Stimulated activated naive B cell treated with anti-CD40 and anti-IgM and Interleukin-4, amounts not matched to agents 10 μg/mL and 1 μg/mL and 100 μg/mL, for 72 hours (primary cell): ENCODE data around the gene EGLN2.

Experiments used
- ATAC-seq, 2 donors: fragments of 150-1000 bp; cut with Tn5 transposase; replicated peaks; 2 replicates each; pipeline ENCODE4 v1.10.0; 2021; ENCODE audit warnings: moderate library complexity in 1 of 2
- DNase-seq: peaks from one replicate; pipeline ENCODE4 v3.0.0; 2021
- H3K27ac Mint-ChIP-seq: one replicate; pipeline ENCODE4 v1.8.0; 2022; ENCODE audit warnings: mild to moderate bottlenecking, mixed read lengths
- H3K27me3 Mint-ChIP-seq, 2 donors: one replicate each; pipeline ENCODE4 v1.8.0; 2022; ENCODE audit warnings: mixed read lengths in 2 of 2
- H3K36me3 Mint-ChIP-seq, 2 donors: one replicate each; pipeline ENCODE4 v1.8.0; 2022; ENCODE audit warnings: mixed read lengths in 2 of 2, mild to moderate bottlenecking in 1 of 2
- H3K4me1 Mint-ChIP-seq, 2 donors: one replicate each; pipeline ENCODE4 v1.8.0; 2022; ENCODE audit warnings: mixed read lengths in 2 of 2, mild to moderate bottlenecking in 1 of 2
- H3K4me3 Mint-ChIP-seq, 2 donors: one replicate each; pipeline ENCODE4 v1.8.0; 2022; ENCODE audit warnings: mild to moderate bottlenecking in 2 of 2, mixed read lengths in 2 of 2, moderate library complexity in 1 of 2
- H3K9me3 Mint-ChIP-seq, 2 donors: one replicate each; pipeline ENCODE4 v1.8.0; 2022; ENCODE audit warnings: mixed read lengths in 2 of 2, mild to moderate bottlenecking in 1 of 2

Gene EGLN2

DNA sequence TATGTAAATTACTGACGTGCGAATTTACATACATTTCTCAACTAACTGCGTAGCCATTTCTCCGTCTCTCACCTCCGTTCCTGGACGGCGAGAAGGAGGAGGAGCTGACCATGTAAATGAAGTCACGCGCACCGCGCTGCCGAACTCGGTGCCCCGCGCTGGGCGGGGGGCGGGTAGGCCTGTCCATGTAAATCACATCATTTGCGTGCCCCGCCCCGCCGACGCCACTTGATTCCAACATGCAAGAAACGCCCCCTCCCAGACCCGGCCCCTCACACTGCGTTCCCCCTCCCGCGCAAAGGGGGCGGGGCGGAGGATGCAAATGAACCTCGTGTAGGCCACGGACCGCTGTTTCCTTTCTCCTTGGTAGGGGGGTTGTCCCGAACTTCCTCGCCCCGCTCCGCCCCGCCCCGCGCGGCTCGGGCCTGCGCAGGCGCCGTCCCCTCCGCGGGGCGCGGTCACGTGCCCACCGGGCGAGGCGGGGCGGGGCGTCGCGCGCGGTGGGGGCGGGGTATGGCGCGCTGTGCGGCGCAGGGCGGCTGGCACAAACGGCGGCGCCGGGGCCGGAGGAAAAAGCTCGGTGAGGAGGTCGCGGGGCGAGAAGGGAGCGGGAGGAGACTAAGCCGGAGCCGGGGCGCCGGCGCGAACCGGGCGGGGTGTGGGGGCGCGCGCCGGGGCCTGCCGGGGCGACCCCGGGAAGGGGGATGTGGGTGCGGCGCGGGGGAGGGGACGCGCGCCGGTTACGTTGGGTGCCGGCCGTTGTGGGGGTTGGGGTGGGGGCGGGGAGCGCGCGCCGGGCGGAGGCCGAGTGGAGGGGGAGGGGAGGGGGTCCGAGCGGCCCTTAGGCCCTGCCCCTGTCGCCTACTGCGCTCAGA, at the start of gene EGLN2:
Gene EGLN2, plus strand, starts transcription at position 509 of the 875 bp plus-strand sequence. CDS start 1,382 bp downstream, outside the sequence.
- H3K4me1 Mint-ChIP-seq = peaks cover 61 to 71% of the 10 kb centered on the region in 2 donors
- H3K4me3 Mint-ChIP-seq = peak within 1 kb of the TSS; percentile 92 to 93
- peaks cover 39 to 58% of the 10 kb centered on the region in 2 donors for H3K36me3 Mint-ChIP-seq

DNA sequence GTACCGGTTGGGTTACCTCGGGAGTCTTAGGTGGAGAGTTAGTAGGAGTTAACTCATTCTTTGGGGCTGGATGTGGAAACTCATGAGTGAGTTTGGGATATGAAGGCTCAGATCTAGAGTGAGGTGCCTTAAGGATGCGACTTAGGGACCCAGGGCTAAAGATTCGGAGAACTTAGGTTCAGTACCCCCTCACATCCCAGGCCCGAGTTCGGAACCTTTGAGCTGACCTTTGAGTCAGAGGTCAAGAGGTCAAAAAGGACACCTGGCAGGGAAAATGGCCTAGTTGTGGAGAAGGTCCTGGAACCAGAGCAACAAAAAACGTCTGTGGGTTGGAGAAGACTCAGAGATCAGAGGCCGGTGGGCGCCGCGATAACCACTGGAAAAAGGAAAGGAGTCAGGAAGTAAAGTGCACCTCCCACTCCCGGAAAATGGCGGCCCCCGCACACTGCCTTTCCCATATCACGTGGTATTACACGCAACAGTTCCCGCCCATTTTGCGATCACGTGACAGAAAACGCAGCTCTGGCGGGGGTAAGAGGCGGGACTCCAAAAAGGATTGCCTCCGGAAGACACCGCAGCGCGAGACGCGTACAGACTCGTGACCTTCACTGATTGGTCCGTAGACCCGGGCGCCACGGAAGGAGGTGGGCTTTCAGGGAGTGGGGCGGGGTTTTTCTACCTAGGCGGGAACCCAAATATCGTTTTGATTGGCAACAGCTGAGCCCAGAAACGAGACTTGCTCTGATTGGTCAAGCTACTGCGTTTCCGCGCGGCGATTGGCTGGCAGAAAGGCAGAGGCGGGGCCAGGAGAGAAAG, 48.7 kb upstream of the EGLN2 start, which contains the start of gene ACTMAP:
Gene ACTMAP, minus strand, starts transcription at position 420 of the 816 bp plus-strand sequence. CDS start 674 bp downstream, outside the sequence.
- ATAC-seq (peak; percentile 89 to 90), DNase-seq (peak; percentile 100)
- Mint-ChIP-seq H3K27me3 (no peaks in the 10 kb centered on the region), H3K4me3 (peak within 1 kb of the TSS; percentile 85 to 99), H3K9me3 (peaks cover 0 to 2% of the 10 kb centered on the region in 2 donors), H3K27ac (peak within 1 kb of the TSS; percentile 99), H3K36me3 (peaks cover 34 to 41% of the 10 kb centered on the region in 2 donors), H3K4me1 (peaks cover 25 to 45% of the 10 kb centered on the region in 2 donors)

More for the DNA sequence above, at the start of gene EGLN2:
- Mint-ChIP-seq H3K27me3 (no peaks in the 10 kb centered on the region), H3K27ac (peak within 1 kb of the TSS; percentile 99), H3K9me3 (no peaks in the 10 kb centered on the region)
- DNase-seq (peak; percentile 100), ATAC-seq (peak; percentile 85 to 86)

DNA sequence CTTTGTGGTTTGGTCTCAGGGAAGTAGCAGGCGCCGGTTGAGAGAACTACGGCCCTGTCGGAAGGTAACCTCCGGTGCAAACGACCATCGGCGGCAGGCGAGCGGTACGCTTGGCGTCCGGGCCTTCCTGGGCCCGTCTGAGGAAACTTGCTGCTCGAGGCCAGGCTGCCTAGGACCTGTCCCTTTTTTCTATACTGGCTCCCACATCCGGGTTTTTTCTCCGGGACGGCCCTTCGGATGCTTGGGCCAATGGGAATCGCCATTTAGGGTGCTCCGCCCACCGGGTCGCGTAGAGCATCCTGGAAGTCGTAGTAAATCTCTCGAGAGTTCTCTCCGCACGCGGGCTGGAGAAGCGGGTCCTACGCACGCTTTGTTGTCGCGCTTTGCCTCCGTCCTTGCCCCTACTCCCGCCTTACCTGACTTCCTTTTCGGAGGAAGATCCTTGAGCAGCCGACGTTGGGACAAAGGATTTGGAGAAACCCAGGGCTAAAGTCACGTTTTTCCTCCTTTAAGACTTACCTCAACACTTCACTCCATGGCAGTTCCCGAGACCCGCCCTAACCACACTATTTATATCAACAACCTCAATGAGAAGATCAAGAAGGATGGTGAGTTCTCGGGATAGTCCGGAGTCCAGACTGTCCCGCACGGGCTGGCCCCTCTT, 48.0 kb upstream of the EGLN2 start, which contains the start of gene SNRPA:
Gene SNRPA, plus strand, starts transcription at position 330 of the 664 bp plus-strand sequence. Its CDS starts 206 bp downstream, at position 536.
- H3K4me1 Mint-ChIP-seq = peaks cover 32 to 53% of the 10 kb centered on the region in 2 donors
- H3K4me3 Mint-ChIP-seq = peak within 1 kb of the TSS; percentile 85 to 99
- peaks cover 0 to 2% of the 10 kb centered on the region in 2 donors for H3K9me3 Mint-ChIP-seq
- H3K36me3 Mint-ChIP-seq = peaks cover 41 to 49% of the 10 kb centered on the region in 2 donors
- DNase-seq = peak; percentile 95
- H3K27ac Mint-ChIP-seq = peak within 1 kb of the TSS; percentile 99
- ATAC-seq = peak; percentile 79
- no peaks in the 10 kb centered on the region for H3K27me3 Mint-ChIP-seq

DNA sequence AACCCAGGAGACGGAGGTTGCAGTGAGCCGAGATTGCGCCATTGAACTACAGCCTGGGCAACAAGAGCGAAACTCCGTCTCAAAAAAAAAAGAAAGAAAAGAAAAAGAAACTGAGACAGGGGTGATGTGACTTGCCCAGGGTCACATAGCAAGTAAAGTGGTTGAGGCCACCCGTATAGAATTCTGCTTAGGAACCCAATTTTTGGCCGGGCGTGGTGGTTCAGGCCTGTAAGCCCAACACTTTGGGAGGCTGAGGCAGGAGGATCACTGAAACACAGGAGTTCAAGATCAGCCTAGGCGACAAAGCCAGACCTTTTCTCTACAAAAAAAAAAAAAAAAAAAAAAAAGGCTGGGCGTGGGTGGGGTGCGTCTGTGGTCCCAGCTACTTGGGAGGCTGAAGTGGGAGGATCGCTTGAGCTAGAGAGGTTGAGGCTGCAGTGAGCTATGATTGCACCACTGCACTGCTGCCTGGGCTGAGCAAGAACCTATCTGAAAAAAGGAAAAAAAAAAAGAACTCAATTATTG, 46.7 kb upstream of the EGLN2 start:
- H3K4me1 Mint-ChIP-seq = peaks cover 38 to 66% of the 10 kb centered on the region in 2 donors
- no peaks in the 10 kb centered on the region for H3K27me3 Mint-ChIP-seq
- H3K9me3 Mint-ChIP-seq = peaks cover 0 to 2% of the 10 kb centered on the region in 2 donors
- peak overlapping the region; percentile 99 for H3K27ac Mint-ChIP-seq
- ATAC-seq (no peak), DNase-seq (no peak)
- H3K4me3 Mint-ChIP-seq = peak overlapping the region; percentile 85 to 99
- peaks cover 52 to 59% of the 10 kb centered on the region in 2 donors for H3K36me3 Mint-ChIP-seq

DNA sequence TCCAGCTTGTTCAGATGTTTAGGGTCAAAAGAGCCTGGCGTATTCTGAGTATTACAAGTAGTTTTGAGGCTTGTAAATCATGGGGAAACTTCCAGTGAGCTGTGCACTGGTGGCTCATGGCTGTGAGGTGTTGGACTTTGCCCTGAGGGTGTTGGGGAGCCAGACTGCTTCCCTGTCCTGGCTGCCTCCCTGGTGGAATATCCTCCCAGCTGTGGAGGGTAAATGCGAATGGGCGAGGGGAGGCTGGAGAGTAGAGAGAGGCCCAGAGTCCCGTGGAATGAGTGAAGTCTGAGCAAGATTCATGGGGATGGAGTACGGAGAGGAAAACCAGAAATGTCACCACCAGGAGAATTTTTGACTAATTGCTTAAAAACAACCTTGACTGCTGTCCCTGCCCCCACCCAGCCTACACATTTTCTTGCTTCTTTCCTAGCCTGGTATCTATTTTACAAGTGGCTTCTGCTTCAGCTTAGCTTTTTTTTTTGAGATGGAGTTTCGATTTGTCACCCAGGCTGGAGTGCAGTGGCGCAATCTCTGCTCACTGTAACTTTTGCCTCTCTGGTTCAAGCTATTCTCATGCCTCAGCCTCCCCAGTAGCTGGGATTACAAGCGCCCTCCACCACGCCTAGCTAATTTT, 44.3 kb upstream of the EGLN2 start:
- no peaks in the 10 kb centered on the region for H3K9me3 Mint-ChIP-seq
- peak overlapping the region; percentile 70 for H3K27ac Mint-ChIP-seq
- DNase-seq (no peak), ATAC-seq (no peak)
- H3K4me3 Mint-ChIP-seq = peak overlapping the region; percentile 81 to 84
- H3K36me3 Mint-ChIP-seq = peaks cover 55 to 66% of the 10 kb centered on the region in 2 donors
- H3K27me3 Mint-ChIP-seq = no peaks in the 10 kb centered on the region
- peaks cover 33 to 59% of the 10 kb centered on the region in 2 donors for H3K4me1 Mint-ChIP-seq

DNA sequence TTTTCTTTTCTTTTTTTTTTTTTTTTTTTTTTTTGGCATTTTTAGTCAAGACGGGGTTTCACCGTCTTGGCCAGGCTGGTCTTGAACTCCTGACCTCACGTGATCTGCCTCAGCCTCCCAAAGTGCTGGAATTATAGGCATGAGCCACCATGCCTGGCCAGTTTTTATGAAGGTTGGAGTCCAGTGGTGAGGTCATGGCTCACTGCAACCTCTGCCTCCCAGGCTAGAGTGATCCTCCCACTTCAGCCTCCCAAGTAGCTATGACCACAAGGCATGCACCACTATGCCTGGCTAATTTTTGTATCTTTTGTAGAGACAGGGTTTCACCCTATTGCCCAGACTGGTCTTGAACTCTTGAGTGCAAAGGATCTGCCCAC, 43.8 kb upstream of the EGLN2 start:
- Mint-ChIP-seq H3K4me1 (peaks cover 32 to 56% of the 10 kb centered on the region in 2 donors), H3K36me3 (peaks cover 56 to 67% of the 10 kb centered on the region in 2 donors), H3K27me3 (no peaks in the 10 kb centered on the region), H3K27ac (peak overlapping the region; percentile 20), H3K4me3 (peak overlapping the region; percentile 81 to 84), H3K9me3 (no peaks in the 10 kb centered on the region)
- ATAC-seq (no peak), DNase-seq (no peak)

DNA sequence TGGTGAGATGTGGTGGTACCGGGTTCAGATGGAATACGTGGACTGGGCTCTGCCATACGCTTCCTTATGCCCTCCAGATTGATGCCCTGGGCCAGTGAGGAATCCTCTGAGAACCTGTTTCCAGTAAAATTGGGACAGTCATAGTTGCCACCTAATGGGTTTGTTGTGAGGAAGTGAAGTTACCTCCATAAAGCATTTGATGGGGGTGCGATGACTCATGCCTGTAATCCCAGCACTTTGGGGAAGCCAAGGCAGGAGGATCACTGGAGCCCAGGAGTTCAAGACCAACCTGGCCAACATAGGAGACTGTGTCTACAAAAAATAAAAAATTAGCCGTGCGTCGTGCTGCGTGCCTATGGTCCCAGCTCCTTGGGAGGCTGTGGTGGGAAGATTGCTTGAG, 43.2 kb upstream of the EGLN2 start:
- no peaks in the 10 kb centered on the region for H3K27me3 Mint-ChIP-seq
- peak overlapping the region; percentile 55 to 81 for H3K4me3 Mint-ChIP-seq
- no peaks in the 10 kb centered on the region for H3K9me3 Mint-ChIP-seq
- H3K27ac Mint-ChIP-seq = peak overlapping the region; percentile 22
- H3K36me3 Mint-ChIP-seq = peaks cover 62 to 73% of the 10 kb centered on the region in 2 donors
- ATAC-seq = no peak
- H3K4me1 Mint-ChIP-seq = peaks cover 33 to 56% of the 10 kb centered on the region in 2 donors
- no peak for DNase-seq

DNA sequence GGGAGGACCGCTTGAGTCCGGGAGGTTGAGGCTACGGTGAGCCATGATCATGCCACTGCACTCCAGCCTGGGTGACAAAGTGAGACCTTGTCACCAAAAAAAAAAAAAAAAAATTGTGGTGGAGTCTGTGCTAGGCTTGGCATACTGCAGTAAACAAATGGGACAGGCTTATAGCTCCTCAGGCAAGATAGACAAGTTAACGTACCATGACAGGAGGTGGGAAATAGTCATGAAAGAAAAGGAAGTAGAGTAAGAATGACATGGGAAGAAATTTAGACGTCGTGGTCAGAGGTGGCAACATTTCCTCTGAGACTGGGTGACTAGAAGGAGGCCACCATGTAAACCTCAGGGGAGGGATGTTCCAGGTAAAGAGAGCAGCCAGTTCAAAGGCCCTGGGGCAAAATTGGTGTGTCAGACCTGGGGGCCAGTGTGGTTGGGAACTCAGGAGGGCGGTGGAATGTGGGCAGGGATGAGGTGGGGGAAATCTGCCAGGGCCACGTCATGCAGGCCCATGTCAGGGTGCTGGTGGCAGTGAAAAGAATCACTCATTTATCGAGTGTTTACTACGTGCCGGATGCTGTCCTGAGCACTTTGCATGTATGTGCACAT, 42.4 kb upstream of the EGLN2 start:
- Mint-ChIP-seq H3K36me3 (peaks cover 61 to 71% of the 10 kb centered on the region in 2 donors), H3K9me3 (no peaks in the 10 kb centered on the region), H3K4me3 (peak overlapping the region; percentile 34 to 54), H3K4me1 (peaks cover 35 to 56% of the 10 kb centered on the region in 2 donors), H3K27ac (peak overlapping the region; percentile 49), H3K27me3 (no peaks in the 10 kb centered on the region)
- DNase-seq (no peak), ATAC-seq (peak in 1 of 2 donors; percentile 24)

DNA sequence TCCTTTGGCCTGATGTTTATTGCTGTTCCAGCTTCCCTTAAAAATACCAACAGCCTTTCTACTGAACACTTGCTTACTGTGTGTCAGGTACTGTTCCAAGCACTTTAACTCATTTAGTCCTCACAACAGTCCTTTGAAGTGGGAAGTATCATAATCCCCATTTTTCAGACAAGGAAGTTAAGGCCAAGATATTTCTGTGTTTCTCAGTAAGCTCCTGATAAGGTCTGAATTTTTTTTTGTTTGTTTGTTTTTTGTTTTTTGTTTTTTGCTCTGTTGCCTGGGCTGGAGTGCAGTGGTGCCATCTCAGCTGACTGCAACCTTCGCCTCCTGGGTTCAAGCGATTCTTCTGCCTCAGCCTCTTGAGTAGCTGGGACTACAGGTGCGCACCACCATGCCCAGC, 40.5 kb upstream of the EGLN2 start:
- Mint-ChIP-seq H3K36me3 (peaks cover 66 to 77% of the 10 kb centered on the region in 2 donors), H3K4me1 (peaks cover 39 to 63% of the 10 kb centered on the region in 2 donors), H3K9me3 (no peaks in the 10 kb centered on the region), H3K27me3 (no peaks in the 10 kb centered on the region), H3K27ac (peak overlapping the region; percentile 31), H3K4me3 (no peak overlapping the region)
- no peak for ATAC-seq
- DNase-seq = no peak

DNA sequence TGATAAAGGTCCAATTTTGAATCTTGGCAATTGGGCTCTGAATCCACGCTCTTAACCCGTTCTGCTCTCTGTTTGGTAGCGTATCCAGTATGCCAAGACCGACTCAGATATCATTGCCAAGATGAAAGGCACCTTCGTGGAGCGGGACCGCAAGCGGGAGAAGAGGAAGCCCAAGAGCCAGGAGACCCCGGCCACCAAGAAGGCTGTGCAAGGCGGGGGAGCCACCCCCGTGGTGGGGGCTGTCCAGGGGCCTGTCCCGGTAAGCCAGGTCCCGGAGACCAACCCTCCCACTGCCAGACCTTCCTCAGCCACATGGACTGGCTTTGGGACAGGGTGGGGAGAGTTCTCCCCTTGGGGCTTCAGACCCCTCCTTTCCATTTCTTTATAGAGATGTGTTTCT, 39.6 kb upstream of the EGLN2 start:
- H3K27me3 Mint-ChIP-seq = no peaks in the 10 kb centered on the region
- H3K27ac Mint-ChIP-seq = no peak overlapping the region
- no peak overlapping the region for H3K4me3 Mint-ChIP-seq
- ATAC-seq (no peak), DNase-seq (no peak)
- peaks cover 43 to 64% of the 10 kb centered on the region in 2 donors for H3K4me1 Mint-ChIP-seq
- no peaks in the 10 kb centered on the region for H3K9me3 Mint-ChIP-seq
- H3K36me3 Mint-ChIP-seq = peaks cover 71 to 83% of the 10 kb centered on the region in 2 donors

DNA sequence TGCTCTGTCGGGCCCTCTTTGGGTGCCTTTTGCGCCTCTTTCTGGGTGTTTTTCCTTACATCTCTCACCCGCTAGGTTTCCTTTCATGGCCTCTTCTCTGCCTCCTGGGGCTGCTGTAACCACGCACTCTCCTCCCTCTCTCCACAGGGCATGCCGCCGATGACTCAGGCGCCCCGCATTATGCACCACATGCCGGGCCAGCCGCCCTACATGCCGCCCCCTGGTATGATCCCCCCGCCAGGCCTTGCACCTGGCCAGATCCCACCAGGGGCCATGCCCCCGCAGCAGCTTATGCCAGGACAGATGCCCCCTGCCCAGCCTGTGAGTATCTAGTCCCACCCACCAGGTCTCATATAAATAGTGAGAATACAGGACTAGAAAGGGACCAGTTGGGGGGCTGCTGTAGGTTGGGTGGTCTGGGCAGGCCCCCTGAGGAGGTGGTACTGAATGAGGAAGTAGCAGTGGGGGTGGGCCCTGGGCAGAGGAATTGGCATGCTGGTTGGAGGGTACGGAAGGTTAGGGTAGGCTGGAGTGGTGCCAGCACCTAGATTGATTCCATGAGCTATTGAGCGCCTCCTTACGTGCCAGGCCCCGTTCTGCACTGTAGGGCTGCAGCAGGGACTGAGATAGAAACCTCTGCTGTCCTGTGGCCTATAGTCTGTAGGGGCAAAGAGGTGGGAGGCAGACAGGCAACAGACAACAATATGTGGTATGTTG, 36.1 kb upstream of the EGLN2 start:
- Mint-ChIP-seq H3K9me3 (no peaks in the 10 kb centered on the region), H3K36me3 (peaks cover 65 to 80% of the 10 kb centered on the region in 2 donors), H3K27ac (peak overlapping the region; percentile 56), H3K4me1 (peaks cover 21 to 33% of the 10 kb centered on the region in 2 donors), H3K4me3 (no peak overlapping the region), H3K27me3 (no peaks in the 10 kb centered on the region)
- no peak for ATAC-seq
- no peak for DNase-seq

DNA sequence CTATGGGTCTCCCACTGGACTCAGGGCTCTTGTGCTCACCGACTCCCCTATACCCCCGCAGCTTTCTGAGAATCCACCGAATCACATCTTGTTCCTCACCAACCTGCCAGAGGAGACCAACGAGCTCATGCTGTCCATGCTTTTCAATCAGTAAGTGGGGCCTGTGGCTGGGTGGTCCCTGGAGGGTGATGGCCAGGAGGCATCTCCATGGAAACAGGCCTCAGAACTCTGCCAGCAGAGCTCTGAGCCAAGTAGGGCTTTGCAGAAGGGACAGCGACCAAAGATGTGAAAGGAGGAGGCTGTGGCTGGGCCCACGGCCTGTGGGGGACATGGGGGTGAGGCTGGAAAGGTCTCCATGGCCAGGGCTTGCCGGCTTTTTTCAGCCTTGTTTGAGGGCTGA, 35.5 kb upstream of the EGLN2 start:
- Mint-ChIP-seq H3K36me3 (peaks cover 59 to 75% of the 10 kb centered on the region in 2 donors), H3K4me1 (peaks cover 19 to 30% of the 10 kb centered on the region in 2 donors), H3K9me3 (no peaks in the 10 kb centered on the region)

More for the DNA sequence above, 35.5 kb upstream of the EGLN2 start:
- DNase-seq = no peak
- no peak for ATAC-seq
- Mint-ChIP-seq H3K27me3 (no peaks in the 10 kb centered on the region), H3K4me3 (no peak overlapping the region), H3K27ac (no peak overlapping the region)
